Gastrocnemius medialis (tissue), 4 donors: ENCODE measurements around the gene RNF25. TPM values are rescaled to one million over a fixed set of nuclear protein-coding genes. Genes with fewer than 3 reads are reported as not detected.

Experiments used
- ATAC-seq, 2 donors: fragments of 150-250 bp; one replicate each; pipeline ENCODE4 v1.9.1; 2016
- DNase-seq, 2 donors: peaks; one replicate each; pipeline ENCODE4 v3.0.0-alpha.2; 2019
- H3K27ac ChIP-seq, 4 donors: fragments of 200-600 bp; sonication (generic); 1 replicate in 1 of 4; 2 replicates in 3 of 4; pipeline ENCODE4 v1.5.1; 2016 to 2018; ENCODE audit warnings: mild to moderate bottlenecking in 2 of 4, moderate library complexity in 1 of 4
- H3K27me3 ChIP-seq, 3 donors: fragments of 200-600 bp; sonication (generic) in 2 of 3; 1 replicate in 1 of 3; 2 replicates in 2 of 3; pipeline versions ENCODE4 v1.5.1 to v1.6.0; 2016 to 2019; ENCODE audit warnings: mild to moderate bottlenecking in 1 of 3, moderate library complexity in 1 of 3
- H3K36me3 ChIP-seq, 2 donors: fragments of 200-600 bp; sonication (generic) in 1 of 2; one replicate each; pipeline ENCODE4 v1.5.1; 2017 to 2018
- H3K4me1 ChIP-seq, 2 donors: fragments of 200-600 bp; sonication (generic) in 1 of 2; one replicate each; pipeline ENCODE4 v1.5.1; 2016 to 2017; ENCODE audit warnings: mild to moderate bottlenecking in 2 of 2
- H3K4me3 ChIP-seq, 4 donors: fragments of 200-600 bp; sonication (generic) in 3 of 4; 1 replicate in 1 of 4; 2 replicates in 3 of 4; pipeline ENCODE4 v1.5.1; 2016 to 2019; ENCODE audit warnings: mild to moderate bottlenecking in 2 of 4
- H3K9me3 ChIP-seq, 3 donors: fragments of 200-600 bp; sonication (generic) in 2 of 3; 1 replicate in 1 of 3; 2 replicates in 2 of 3; pipeline ENCODE4 v1.5.1; 2016 to 2019
- POLR2A ChIP-seq, 2 donors: fragments of 450-650 bp; IDR thresholded peaks; one replicate each; pipeline ENCODE4 v1.6.1; 2017; ENCODE audit warnings: antibody characterized with exemption in 2 of 2, mild to moderate bottlenecking in 2 of 2, moderate library complexity in 2 of 2
- in situ Hi-C, 4 donors: fragments of 200-750 bp; cut with MboI; loops; one replicate each; pipeline versions ENCODE4 v1.15.0 to v1.8.0; 2017; ENCODE audit warnings: low sequenced_read_pairs in 4 of 4
- intact Hi-C: fragments of 100-400 bp; cut with DNase I; formaldehyde crosslinking; loops from one replicate; pipeline ENCODE4 v1.15.1; 2023; ENCODE audit warnings: low total_unique reads
- total RNA-seq, 4 donors: library from RNA; depleted of rRNA; stranded (reverse); fragments of >200 nt; gene quantifications; one replicate each; pipeline versions ENCODE4 v1.1.0 to v1.2.3, GENCODE V29; 2016
- TF ChIP-seq, protein P1 (sequence below), 5 experiments: fragments of 450-650 bp in 3 of 5; fragments of 200-600 bp in 2 of 5; sonication (generic) in 2 of 5; IDR thresholded peaks in 4 of 5; conservative IDR thresholded peaks in 1 of 5; 1 replicate in 4 of 5; 2 replicates in 1 of 5; pipeline ENCODE4 v1.5.1; 2016 to 2019; ENCODE audit warnings: antibody characterized with exemption in 5 of 5, mild to moderate bottlenecking in 3 of 5, moderate library complexity in 3 of 5

RNF25 gene
- total RNA-seq, 4 donors from 2014 or later = 11.7 to 39.1 (median 26.1) TPM

DNA sequence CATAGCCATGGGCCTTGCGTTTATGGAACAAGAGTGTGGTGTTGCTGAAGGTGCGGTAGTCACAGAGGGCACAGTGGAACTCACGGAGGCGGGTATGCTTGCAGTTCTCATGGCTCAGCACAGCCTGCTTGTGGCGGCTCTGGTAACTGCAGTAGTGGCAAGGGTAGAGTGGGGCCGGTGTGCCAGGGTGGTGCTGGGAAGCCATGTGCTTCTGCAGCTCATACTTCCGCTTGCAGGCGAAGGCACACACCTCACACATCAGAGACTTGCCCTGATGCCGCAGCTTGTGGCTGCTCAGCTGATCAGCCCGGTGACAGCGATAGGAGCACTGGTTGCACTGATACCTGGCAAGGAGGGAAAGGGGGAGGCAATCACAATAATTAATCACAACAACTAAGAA lies 27.1 kb downstream of the RNF25 start:
- H3K27me3 ChIP-seq = no peaks in the 10 kb centered on the region
- no peaks in the 10 kb centered on the region for H3K9me3 ChIP-seq
- intact Hi-C loops = no loop called here
- in situ Hi-C loops = no loop called here
- H3K4me3 ChIP-seq = no peak overlapping the region
- H3K36me3 ChIP-seq = peaks cover 3 to 87% of the 10 kb centered on the region in 2 donors
- H3K27ac ChIP-seq = no peak overlapping the region
- TF ChIP-seq, protein P1, sequence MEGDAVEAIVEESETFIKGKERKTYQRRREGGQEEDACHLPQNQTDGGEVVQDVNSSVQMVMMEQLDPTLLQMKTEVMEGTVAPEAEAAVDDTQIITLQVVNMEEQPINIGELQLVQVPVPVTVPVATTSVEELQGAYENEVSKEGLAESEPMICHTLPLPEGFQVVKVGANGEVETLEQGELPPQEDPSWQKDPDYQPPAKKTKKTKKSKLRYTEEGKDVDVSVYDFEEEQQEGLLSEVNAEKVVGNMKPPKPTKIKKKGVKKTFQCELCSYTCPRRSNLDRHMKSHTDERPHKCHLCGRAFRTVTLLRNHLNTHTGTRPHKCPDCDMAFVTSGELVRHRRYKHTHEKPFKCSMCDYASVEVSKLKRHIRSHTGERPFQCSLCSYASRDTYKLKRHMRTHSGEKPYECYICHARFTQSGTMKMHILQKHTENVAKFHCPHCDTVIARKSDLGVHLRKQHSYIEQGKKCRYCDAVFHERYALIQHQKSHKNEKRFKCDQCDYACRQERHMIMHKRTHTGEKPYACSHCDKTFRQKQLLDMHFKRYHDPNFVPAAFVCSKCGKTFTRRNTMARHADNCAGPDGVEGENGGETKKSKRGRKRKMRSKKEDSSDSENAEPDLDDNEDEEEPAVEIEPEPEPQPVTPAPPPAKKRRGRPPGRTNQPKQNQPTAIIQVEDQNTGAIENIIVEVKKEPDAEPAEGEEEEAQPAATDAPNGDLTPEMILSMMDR (IDR thresholded peaks at IDR 0.05 in 4 of 5, conservative IDR thresholded peaks at IDR 0.05 in 1 of 5) = no peak
- TF ChIP-seq POLR2A (IDR thresholded peaks at IDR 0.05) = no peak
- DNase-seq = no peak
- ATAC-seq = no peak
- H3K4me1 ChIP-seq = no peaks in the 10 kb centered on the region

DNA sequence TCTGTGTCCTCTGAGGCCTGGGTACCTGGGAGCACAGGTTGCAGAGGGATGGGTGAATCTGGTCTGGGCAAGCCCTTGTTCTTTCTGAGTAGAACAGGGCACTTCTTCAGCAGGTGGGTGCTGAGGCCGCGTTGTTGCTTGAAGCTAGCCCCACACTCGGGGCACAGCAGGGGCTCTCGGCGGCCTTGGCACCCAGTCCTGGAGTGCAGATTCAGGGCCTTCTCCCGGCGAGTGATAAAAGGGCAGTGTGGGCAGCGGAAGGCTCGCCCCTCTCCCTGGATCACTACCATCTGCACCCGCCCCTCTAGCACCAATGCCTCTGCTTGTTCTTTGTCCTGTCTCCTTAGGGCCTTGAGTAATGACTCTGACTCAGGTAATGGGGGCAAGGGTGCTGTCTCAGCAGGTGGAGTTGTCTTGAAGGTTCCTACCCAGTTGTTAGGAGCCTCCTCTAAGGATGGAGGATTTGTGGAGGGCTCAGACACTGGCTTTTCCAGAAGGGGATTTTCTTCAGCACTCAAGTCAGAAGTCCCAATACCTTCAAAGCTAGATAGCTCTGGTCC lies 28.0 kb downstream of the RNF25 start:
- Histone ChIP-seq H3K4me1 (no peaks in the 10 kb centered on the region), H3K4me3 (no peak overlapping the region), H3K27ac (no peak overlapping the region), H3K36me3 (peaks cover 3 to 86% of the 10 kb centered on the region in 2 donors), H3K27me3 (no peaks in the 10 kb centered on the region), H3K9me3 (no peaks in the 10 kb centered on the region)
- in situ Hi-C loops (no loop called here), intact Hi-C loops (no loop called here)
- ATAC-seq (no peak), DNase-seq (no peak)
- no peak for TF ChIP-seq POLR2A (IDR thresholded peaks at IDR 0.05)

DNA sequence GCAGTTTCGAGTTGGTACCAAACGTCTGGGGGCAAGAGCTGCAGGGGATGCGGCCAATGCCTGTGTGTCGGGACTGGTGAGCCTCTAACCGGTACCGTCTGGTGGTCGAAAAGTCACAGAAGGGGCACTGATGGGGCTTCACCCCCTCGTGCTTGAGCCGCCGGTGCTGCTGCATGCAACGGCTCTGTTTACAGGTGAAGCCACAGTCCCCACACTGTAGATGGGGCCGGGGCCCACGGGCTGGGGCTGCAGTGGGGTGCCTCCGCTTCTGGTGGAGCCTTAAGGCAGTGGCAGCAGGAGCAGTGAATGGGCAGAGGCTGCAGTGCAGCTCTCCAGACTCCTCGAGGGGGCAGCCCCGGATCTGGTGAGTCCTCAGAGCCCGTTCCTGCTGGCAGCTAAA lies 29.0 kb downstream of the RNF25 start:
- TF ChIP-seq POLR2A (IDR thresholded peaks at IDR 0.05) = no peak
- H3K27me3 ChIP-seq = no peaks in the 10 kb centered on the region
- in situ Hi-C loops (no loop called here), intact Hi-C loops (no loop called here)
- H3K36me3 ChIP-seq = peaks cover 3 to 86% of the 10 kb centered on the region in 2 donors
- H3K4me1 ChIP-seq = no peaks in the 10 kb centered on the region
- no peak overlapping the region for H3K27ac ChIP-seq
- ATAC-seq (no peak), DNase-seq (no peak)
- H3K4me3 ChIP-seq = no peak overlapping the region
- no peaks in the 10 kb centered on the region for H3K9me3 ChIP-seq

GRCh38 chr2:218642121-218642656 lies 29.6 kb downstream of the RNF25 start:
- ATAC-seq (no peak), DNase-seq (no peak)
- H3K9me3 ChIP-seq = no peaks in the 10 kb centered on the region
- H3K27ac ChIP-seq = no peak overlapping the region
- intact Hi-C loops = no loop called here
- TF ChIP-seq, protein P1 (IDR thresholded peaks at IDR 0.05 in 4 of 5, conservative IDR thresholded peaks at IDR 0.05 in 1 of 5) = no peak
- no peak for TF ChIP-seq POLR2A (IDR thresholded peaks at IDR 0.05)
- no peaks in the 10 kb centered on the region for H3K4me1 ChIP-seq
- no peak overlapping the region for H3K4me3 ChIP-seq
- H3K27me3 ChIP-seq = no peaks in the 10 kb centered on the region
- in situ Hi-C loops = no loop called here
- peaks cover 3 to 87% of the 10 kb centered on the region in 2 donors for H3K36me3 ChIP-seq

DNA sequence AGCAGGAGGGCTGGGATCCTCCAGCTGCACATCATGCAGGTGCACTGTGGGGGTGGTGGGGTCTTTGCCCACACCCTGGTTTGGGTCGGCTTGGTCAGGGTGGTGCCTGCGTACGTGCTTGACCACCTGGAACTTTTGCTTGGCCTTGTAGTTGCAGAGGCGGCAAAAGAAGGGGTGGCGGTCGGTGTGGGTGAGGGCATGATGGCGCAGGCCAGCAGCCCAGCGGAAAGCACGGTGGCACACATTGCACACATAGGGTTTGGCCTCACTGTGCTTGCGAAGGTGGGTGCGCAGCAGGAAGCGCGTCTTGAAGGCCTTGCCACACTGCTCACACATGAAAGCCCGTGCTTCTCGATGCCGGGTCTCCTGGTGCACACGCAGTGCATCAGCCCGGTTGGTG lies 33.4 kb downstream of the RNF25 start:
- Histone ChIP-seq H3K4me1 (no peaks in the 10 kb centered on the region), H3K4me3 (no peak overlapping the region), H3K27me3 (no peaks in the 10 kb centered on the region), H3K9me3 (no peaks in the 10 kb centered on the region), H3K27ac (no peak overlapping the region), H3K36me3 (peaks cover 0 to 92% of the 10 kb centered on the region in 2 donors)
- intact Hi-C loops = no loop called here
- TF ChIP-seq, protein P1 (IDR thresholded peaks at IDR 0.05 in 4 of 5, conservative IDR thresholded peaks at IDR 0.05 in 1 of 5) = no peak
- TF ChIP-seq POLR2A (IDR thresholded peaks at IDR 0.05) = no peak
- DNase-seq (no peak), ATAC-seq (no peak)
- in situ Hi-C loops = no loop called here

- Histone ChIP-seq H3K4me1 (no peaks in the 10 kb centered on the region), H3K4me3 (no peak overlapping the region), H3K9me3 (no peaks in the 10 kb centered on the region), H3K27ac (no peak overlapping the region), H3K36me3 (peaks cover 0 to 93% of the 10 kb centered on the region in 2 donors), H3K27me3 (no peaks in the 10 kb centered on the region)
- ATAC-seq = no peak
- intact Hi-C loops (no loop called here), in situ Hi-C loops (no loop called here)
- TF ChIP-seq, protein P1 (IDR thresholded peaks at IDR 0.05 in 4 of 5, conservative IDR thresholded peaks at IDR 0.05 in 1 of 5) = no peak
- TF ChIP-seq POLR2A (IDR thresholded peaks at IDR 0.05) = no peak
- no peak for DNase-seq
These were observed 36.1 kb downstream of the RNF25 start for GRCh38 chr2:218635719-218636118.
